HepG2 (cell line): ENCODE results near the gene C2orf15. TPM values are rescaled to one million over a fixed set of nuclear protein-coding genes. Genes with fewer than 3 reads are reported as not detected.

ENCODE experiments used
- AHR ChIP-seq: IDR thresholded peaks from 2 replicates; pipeline ENCODE4 v1.6.1; 2018; ENCODE audit warnings: missing genetic modification reagents, missing compliant biosample characterization
- FIP1L1 ChIP-seq: fragments of 200-400 bp; formaldehyde crosslinking; IDR thresholded peaks from 2 replicates; pipeline ENCODE4 v1.6.1; 2018; ENCODE audit warnings: low read depth, mild to moderate bottlenecking, low read length, moderate library complexity, borderline replicate concordance; ENCODE audit not compliant: insufficient read depth
- HNRNPLL ChIP-seq: fragments of 200-400 bp; formaldehyde crosslinking; IDR thresholded peaks from 2 replicates; pipeline ENCODE4 v1.6.1; 2017; ENCODE audit warnings: mild to moderate bottlenecking, low read depth, low read length; ENCODE audit not compliant: poor library complexity, severe bottlenecking
- HOXA7 ChIP-seq: sonication (generic); formaldehyde crosslinking; IDR thresholded peaks from 2 replicates; pipeline ENCODE4 v1.8.1; 2022; ENCODE audit warnings: mild to moderate bottlenecking, missing genetic modification reagents, moderate library complexity
- KDM4B ChIP-seq: sonication (generic); formaldehyde crosslinking; IDR thresholded peaks from 2 replicates; pipeline ENCODE4 v1.4.0; 2020; ENCODE audit warnings: missing genetic modification reagents
- MLXIP ChIP-seq: sonication (generic); formaldehyde crosslinking; IDR thresholded peaks from 2 replicates; pipeline ENCODE4 v1.9.0; 2021; ENCODE audit warnings: missing genetic modification reagents, borderline replicate concordance
- ZBTB42 ChIP-seq: sonication (generic); formaldehyde crosslinking; IDR thresholded peaks from 2 replicates; pipeline ENCODE4 v1.5.0; 2020; ENCODE audit warnings: mild to moderate bottlenecking, missing genetic modification reagents
- ZMYM3 ChIP-seq: sonication (generic); formaldehyde crosslinking; IDR thresholded peaks from 2 replicates; pipeline ENCODE4 v1.5.1; 2020; ENCODE audit warnings: mild to moderate bottlenecking, missing genetic modification reagents
- ZNF280D ChIP-seq: sonication (generic); formaldehyde crosslinking; IDR thresholded peaks from 2 replicates; pipeline ENCODE4 v1.5.1; 2020; ENCODE audit warnings: mild to moderate bottlenecking, missing genetic modification reagents
- polyA plus RNA-seq, 8 experiments: library from polyadenylated mRNA; depleted of rRNA in 3 of 8; stranded (reverse) in 7 of 8; unstranded in 1 of 8; fragments of >200 nt; fragmentation: Illumina TruSeq in 4 of 8; extraction: Trizol in 4 of 8; gene quantifications; 2 replicates each; pipeline versions ENCODE4 v1.2.1 to v1.2.3, GENCODE V29; 2011 to 2016; ENCODE audit warnings: low read depth in 4 of 8, missing spikeins in 1 of 8, mixed read lengths in 1 of 8; ENCODE audit not compliant: insufficient read depth in 1 of 8
- total RNA-seq, 5 experiments: library from RNA; depleted of rRNA; stranded (reverse); fragments of >200 nt; fragmentation: Illumina TruSeq; extraction: Trizol; gene quantifications; 2 replicates each; pipeline ENCODE4 v1.2.3, GENCODE V29; 2016; ENCODE audit warnings: low read depth in 1 of 5
- TF ChIP-seq, protein P1 (sequence below): sonication (generic); formaldehyde crosslinking; IDR thresholded peaks from 2 replicates; pipeline ENCODE4 v1.4.0; 2020; ENCODE audit warnings: mild to moderate bottlenecking, low read depth, missing genetic modification reagents
- TF ChIP-seq, protein P2 (sequence below): sonication (generic); formaldehyde crosslinking; IDR thresholded peaks from 2 replicates; pipeline ENCODE4 v1.4.0; 2020; ENCODE audit warnings: mild to moderate bottlenecking, missing genetic modification reagents, borderline replicate concordance
- TF ChIP-seq, protein P3 (sequence below): IDR thresholded peaks from 2 replicates; pipeline ENCODE4 v1.6.1; 2016; ENCODE audit warnings: low read depth, missing genetic modification reagents, missing compliant biosample characterization

C2orf15 gene
- total and polyA plus RNA-seq, 2 of the 13 experiments (the other 11 are each of a cell fraction or from before 2014, with no cell fraction given): 5.5 to 8.3 TPM

- TF ChIP-seq MLXIP (no peak; the same call in 1 of the 2 replicates), HNRNPLL (peak; percentile 90), KDM4B (peak; percentile 84), FIP1L1 (peak; percentile 70; the same call in 1 of the 2 replicates), AHR (CRISPR knock-in tag) (peak; percentile 91), ZNF280D (CRISPR knock-in tag) (peak; percentile 97), ZBTB42 (peak; percentile 91), HOXA7 (CRISPR knock-in tag) (no peak), ZMYM3 (no peak; the same call in 1 of the 2 replicates)
- TF ChIP-seq, protein P1, sequence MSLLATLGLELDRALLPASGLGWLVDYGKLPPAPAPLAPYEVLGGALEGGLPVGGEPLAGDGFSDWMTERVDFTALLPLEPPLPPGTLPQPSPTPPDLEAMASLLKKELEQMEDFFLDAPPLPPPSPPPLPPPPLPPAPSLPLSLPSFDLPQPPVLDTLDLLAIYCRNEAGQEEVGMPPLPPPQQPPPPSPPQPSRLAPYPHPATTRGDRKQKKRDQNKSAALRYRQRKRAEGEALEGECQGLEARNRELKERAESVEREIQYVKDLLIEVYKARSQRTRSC (CRISPR knock-in tag): peak; percentile 95
- TF ChIP-seq, protein P2, sequence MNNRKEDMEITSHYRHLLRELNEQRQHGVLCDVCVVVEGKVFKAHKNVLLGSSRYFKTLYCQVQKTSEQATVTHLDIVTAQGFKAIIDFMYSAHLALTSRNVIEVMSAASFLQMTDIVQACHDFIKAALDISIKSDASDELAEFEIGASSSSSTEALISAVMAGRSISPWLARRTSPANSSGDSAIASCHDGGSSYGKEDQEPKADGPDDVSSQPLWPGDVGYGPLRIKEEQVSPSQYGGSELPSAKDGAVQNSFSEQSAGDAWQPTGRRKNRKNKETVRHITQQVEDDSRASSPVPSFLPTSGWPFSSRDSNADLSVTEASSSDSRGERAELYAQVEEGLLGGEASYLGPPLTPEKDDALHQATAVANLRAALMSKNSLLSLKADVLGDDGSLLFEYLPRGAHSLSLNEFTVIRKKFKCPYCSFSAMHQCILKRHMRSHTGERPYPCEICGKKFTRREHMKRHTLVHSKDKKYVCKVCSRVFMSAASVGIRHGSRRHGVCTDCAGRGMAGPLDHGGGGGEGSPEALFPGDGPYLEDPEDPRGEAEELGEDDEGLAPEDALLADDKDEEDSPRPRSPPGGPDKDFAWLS (CRISPR knock-in tag): peak; percentile 91; the same call in 1 of the 2 replicates
- TF ChIP-seq, protein P3, sequence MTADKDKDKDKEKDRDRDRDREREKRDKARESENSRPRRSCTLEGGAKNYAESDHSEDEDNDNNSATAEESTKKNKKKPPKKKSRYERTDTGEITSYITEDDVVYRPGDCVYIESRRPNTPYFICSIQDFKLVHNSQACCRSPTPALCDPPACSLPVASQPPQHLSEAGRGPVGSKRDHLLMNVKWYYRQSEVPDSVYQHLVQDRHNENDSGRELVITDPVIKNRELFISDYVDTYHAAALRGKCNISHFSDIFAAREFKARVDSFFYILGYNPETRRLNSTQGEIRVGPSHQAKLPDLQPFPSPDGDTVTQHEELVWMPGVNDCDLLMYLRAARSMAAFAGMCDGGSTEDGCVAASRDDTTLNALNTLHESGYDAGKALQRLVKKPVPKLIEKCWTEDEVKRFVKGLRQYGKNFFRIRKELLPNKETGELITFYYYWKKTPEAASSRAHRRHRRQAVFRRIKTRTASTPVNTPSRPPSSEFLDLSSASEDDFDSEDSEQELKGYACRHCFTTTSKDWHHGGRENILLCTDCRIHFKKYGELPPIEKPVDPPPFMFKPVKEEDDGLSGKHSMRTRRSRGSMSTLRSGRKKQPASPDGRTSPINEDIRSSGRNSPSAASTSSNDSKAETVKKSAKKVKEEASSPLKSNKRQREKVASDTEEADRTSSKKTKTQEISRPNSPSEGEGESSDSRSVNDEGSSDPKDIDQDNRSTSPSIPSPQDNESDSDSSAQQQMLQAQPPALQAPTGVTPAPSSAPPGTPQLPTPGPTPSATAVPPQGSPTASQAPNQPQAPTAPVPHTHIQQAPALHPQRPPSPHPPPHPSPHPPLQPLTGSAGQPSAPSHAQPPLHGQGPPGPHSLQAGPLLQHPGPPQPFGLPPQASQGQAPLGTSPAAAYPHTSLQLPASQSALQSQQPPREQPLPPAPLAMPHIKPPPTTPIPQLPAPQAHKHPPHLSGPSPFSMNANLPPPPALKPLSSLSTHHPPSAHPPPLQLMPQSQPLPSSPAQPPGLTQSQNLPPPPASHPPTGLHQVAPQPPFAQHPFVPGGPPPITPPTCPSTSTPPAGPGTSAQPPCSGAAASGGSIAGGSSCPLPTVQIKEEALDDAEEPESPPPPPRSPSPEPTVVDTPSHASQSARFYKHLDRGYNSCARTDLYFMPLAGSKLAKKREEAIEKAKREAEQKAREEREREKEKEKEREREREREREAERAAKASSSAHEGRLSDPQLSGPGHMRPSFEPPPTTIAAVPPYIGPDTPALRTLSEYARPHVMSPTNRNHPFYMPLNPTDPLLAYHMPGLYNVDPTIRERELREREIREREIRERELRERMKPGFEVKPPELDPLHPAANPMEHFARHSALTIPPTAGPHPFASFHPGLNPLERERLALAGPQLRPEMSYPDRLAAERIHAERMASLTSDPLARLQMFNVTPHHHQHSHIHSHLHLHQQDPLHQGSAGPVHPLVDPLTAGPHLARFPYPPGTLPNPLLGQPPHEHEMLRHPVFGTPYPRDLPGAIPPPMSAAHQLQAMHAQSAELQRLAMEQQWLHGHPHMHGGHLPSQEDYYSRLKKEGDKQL (CRISPR knock-in tag): peak; percentile 75; the same call in 1 of the 2 replicates
Observed at GRCh38 chr2:99154643-99155536, 13.4 kb downstream of the C2orf15 start, which contains the start of the genes LIPT1 and TSGA10 (continued).
